ENCODE data around the gene NACA.

DNA sequence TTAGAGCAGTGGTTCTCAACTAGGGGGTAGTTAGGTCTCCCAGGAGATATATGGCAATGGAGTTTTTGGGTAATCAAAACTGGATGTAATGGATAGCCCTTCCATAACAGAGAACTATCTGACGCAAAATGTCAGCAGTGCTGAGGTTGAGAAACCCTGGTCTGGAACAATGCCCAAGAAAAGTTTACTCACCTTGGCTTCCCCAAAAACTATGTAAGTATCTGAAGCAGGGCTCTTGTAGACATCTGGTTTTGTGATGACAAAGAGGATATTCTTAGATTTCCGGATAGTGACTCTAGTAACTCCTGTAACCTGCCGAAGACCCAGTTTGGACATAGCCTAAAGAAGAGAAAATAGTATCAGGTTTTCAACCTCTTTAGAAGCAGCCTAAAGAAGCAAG, 11.8 kb downstream of the NACA start:
- TF ChIP-seq, protein P1, sequence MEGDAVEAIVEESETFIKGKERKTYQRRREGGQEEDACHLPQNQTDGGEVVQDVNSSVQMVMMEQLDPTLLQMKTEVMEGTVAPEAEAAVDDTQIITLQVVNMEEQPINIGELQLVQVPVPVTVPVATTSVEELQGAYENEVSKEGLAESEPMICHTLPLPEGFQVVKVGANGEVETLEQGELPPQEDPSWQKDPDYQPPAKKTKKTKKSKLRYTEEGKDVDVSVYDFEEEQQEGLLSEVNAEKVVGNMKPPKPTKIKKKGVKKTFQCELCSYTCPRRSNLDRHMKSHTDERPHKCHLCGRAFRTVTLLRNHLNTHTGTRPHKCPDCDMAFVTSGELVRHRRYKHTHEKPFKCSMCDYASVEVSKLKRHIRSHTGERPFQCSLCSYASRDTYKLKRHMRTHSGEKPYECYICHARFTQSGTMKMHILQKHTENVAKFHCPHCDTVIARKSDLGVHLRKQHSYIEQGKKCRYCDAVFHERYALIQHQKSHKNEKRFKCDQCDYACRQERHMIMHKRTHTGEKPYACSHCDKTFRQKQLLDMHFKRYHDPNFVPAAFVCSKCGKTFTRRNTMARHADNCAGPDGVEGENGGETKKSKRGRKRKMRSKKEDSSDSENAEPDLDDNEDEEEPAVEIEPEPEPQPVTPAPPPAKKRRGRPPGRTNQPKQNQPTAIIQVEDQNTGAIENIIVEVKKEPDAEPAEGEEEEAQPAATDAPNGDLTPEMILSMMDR (IDR thresholded peaks at IDR 0.05; ENCODE audit: low read length), result no peak
- TF ChIP-seq EZH2phosphoT487 (IDR thresholded peaks at IDR 0.05; ENCODE audit: low read length) (no peak), EZH2 (optimal IDR thresholded peaks at IDR 0.05; ENCODE audit: low read depth, low read length) (no peak)

Measured in MM.1S (cell line).